SK-N-MC (cell line): ENCODE measurements around the gene GABRG3.

Experiments
- EZH2 ChIP-seq: fragments of 200-600 bp; sonication (generic); IDR thresholded peaks from one replicate; pipeline ENCODE4 v1.6.1; 2017; ENCODE audit warnings: antibody characterized with exemption
- POLR2AphosphoS5 ChIP-seq: IDR thresholded peaks from 2 replicates; pipeline ENCODE4 v1.6.1; 2012; ENCODE audit warnings: mild to moderate bottlenecking, low read depth, low read length, borderline replicate concordance

DNA sequence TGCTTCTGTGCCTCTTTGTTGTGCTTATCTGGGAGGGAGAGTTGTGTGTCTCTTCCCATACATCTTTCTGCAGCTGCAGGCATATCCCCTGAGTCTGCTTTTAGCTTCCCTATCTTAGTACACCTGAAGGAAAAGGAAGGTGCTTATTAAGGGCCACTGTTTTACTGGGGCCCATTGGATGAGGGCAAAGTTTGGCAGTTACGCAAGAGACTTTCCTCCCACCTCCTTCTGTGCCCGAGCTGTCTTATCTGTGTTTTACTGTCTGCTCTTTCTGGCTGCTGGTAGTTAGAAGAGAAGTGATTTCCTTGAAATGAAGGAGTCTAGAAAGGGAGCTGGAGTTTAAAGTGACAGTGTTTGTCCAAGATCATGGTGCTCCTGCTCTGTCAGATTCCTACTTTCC lies 66.5 kb downstream of the GABRG3 start:
- no peak for TF ChIP-seq POLR2AphosphoS5
- no peak for TF ChIP-seq EZH2
